ENCODE data around the gene SEC23IP. TPM values are rescaled to one million over a fixed set of nuclear protein-coding genes. Genes with fewer than 3 reads are reported as not detected.

SEC23IP gene
- total RNA-seq, result 79.7 and 91.7 TPM in 2 replicates

DNA sequence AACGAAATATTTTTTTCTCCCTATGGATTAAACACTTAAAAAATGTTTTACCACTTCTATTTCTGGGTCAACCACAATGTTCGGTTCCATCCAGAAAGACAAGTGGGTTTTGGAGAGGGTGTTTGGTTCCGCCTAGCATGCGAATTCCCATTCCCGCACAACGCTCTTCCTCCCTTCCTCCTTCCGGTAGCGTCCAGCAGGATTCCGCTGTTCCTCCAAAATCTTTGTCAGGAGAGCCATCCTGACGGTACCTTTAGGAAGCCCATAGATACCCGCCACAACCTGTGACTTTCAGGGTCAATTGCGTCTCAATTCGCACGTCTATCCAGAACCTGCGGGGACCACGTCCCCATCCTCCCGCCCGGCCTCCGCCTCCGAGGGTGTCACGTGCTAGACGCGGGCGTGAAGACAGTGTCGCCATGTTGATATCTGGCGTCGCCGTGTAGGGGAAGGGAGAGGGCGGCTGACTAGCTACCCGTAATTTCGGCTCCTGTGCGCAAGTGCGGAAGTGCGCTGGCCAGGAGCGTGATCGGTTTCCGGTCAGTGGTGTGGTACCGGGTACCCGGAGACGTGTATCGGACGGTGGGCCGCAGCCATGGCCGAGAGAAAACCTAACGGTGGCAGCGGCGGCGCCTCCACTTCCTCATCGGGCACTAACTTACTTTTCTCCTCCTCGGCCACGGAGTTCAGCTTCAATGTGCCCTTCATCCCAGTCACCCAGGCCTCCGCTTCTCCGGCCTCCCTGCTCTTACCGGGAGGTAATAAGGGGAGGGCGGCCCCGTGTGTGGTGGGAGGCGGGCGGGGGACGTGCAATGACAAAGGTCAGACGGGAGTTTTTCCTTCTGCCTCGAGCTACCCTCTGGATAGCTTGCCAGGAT, at the start of gene SEC23IP:
TSS of gene SEC23IP (plus strand) at position 543 of the 878 bp plus-strand sequence. CDS start at position 596, 53 bp downstream.
- peak within 1 kb of the TSS; percentile 92 for H3K4me3 Mint-ChIP-seq
- intact Hi-C loops (cut with micrococcal nuclease), result loop anchor here (1.0 to 2.0 kb wide), 6 partner anchors 19 to 1138 kb away; partner anchors contain the start of genes CACUL1, INPP5F, RGS10 and TIAL1
- peaks cover 53% of the 10 kb centered on the region for H3K4me1 Mint-ChIP-seq (ENCODE audit: low read depth)
- peaks cover 7% of the 10 kb centered on the region for H3K9me3 Mint-ChIP-seq
- peak; percentile 92 for DNase-seq (ENCODE audit: low spot score)
- peak within 1 kb of the TSS; percentile 96 for H3K27ac Mint-ChIP-seq
- H3K27me3 Mint-ChIP-seq (ENCODE audit: insufficient read depth), result peaks cover 4% of the 10 kb centered on the region
- H3K36me3 Mint-ChIP-seq (ENCODE audit: low read depth), result peaks cover 21% of the 10 kb centered on the region

- Mint-ChIP-seq H3K4me3 (no peak overlapping the region), H3K9me3 (no peaks in the 10 kb centered on the region), H3K27ac (no peak overlapping the region), H3K27me3 (ENCODE audit: insufficient read depth) (no peaks in the 10 kb centered on the region), H3K36me3 (ENCODE audit: low read depth) (peaks cover 58% of the 10 kb centered on the region), H3K4me1 (ENCODE audit: low read depth) (peaks cover 10% of the 10 kb centered on the region)
- intact Hi-C loops (cut with micrococcal nuclease), result no loop called here
- no peak for DNase-seq (ENCODE audit: low spot score)
Observed at GRCh38 chr10:119845656-119846055, 46.9 kb upstream of the SEC23IP start.

DNA sequence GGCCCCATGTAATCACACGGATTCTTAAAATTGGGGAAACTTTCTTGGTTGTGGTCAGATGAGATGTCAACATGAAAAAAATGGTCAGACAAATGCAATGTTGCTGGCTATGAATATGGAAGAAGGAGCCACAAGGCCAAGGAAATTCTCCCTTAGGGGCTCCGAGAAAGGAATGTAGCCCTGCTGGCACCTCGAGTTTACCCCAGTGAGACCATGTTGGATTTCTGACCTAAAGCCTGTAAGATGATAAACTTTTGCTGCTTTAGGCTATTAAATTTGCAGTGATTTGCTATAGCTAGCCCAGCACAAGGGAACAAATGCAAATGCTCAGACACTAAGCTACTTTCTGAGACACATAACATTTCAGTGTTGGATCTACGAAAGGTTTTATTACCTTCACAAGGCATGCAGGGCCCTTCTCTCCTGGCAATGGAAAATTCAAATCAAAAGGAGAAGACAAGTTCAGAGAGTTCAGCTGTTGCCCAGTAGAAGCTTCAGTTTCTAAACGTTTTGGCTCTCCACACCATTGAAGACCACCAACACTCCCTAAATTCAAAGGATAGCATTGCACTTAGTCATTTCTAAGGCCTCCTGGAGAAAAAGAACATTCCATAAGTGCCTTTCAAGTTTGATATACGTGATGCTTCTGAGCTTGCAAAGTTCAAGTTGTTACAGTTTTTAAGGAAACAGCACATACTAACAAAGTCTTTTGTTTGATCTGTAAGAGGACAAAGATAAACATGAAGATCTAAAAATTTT, 43.3 kb upstream of the SEC23IP start:
- H3K36me3 Mint-ChIP-seq (ENCODE audit: low read depth), result peaks cover 45% of the 10 kb centered on the region
- DNase-seq (ENCODE audit: low spot score), result no peak
- H3K4me3 Mint-ChIP-seq, result no peak overlapping the region
- H3K27ac Mint-ChIP-seq, result no peak overlapping the region
- intact Hi-C loops (cut with micrococcal nuclease), result no loop called here
- H3K4me1 Mint-ChIP-seq (ENCODE audit: low read depth), result peaks cover 6% of the 10 kb centered on the region
- H3K27me3 Mint-ChIP-seq (ENCODE audit: insufficient read depth), result no peaks in the 10 kb centered on the region
- H3K9me3 Mint-ChIP-seq, result no peaks in the 10 kb centered on the region

- no peak overlapping the region for H3K4me3 Mint-ChIP-seq
- peaks cover 39% of the 10 kb centered on the region for H3K36me3 Mint-ChIP-seq (ENCODE audit: low read depth)
- intact Hi-C loops (cut with micrococcal nuclease), result no loop called here
- H3K9me3 Mint-ChIP-seq, result no peaks in the 10 kb centered on the region
- H3K4me1 Mint-ChIP-seq (ENCODE audit: low read depth), result peaks cover 6% of the 10 kb centered on the region
- no peak overlapping the region for H3K27ac Mint-ChIP-seq
- no peak for DNase-seq (ENCODE audit: low spot score)
- no peaks in the 10 kb centered on the region for H3K27me3 Mint-ChIP-seq (ENCODE audit: insufficient read depth)
Observed at GRCh38 chr10:119849944-119850343, 42.6 kb upstream of the SEC23IP start.

DNA sequence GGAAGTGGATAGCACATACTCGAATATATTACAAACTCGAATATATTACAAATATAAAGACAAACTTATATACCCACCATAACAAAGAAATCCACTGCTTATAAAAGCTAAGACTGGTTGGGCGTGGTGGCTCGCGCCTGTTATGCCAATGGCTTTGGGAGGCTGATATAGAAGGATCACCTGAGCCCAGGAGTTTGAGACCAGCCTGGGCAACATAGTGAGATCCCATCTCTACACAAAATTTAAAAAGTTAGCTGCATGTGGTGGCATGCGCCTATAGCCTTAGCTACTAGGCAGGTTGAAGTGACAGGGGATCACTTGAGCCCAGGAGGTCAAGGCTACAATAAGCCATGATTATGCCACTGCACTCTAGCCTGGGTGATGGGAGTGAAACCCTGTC, 40.3 kb upstream of the SEC23IP start:
- H3K27ac Mint-ChIP-seq, result no peak overlapping the region
- H3K4me1 Mint-ChIP-seq (ENCODE audit: low read depth), result no peaks in the 10 kb centered on the region
- intact Hi-C loops (cut with micrococcal nuclease), result no loop called here
- peaks cover 36% of the 10 kb centered on the region for H3K36me3 Mint-ChIP-seq (ENCODE audit: low read depth)
- H3K27me3 Mint-ChIP-seq (ENCODE audit: insufficient read depth), result no peaks in the 10 kb centered on the region
- H3K4me3 Mint-ChIP-seq, result no peak overlapping the region
- no peak for DNase-seq (ENCODE audit: low spot score)
- H3K9me3 Mint-ChIP-seq, result no peaks in the 10 kb centered on the region

GRCh38 chr10:119852822-119853221, 39.7 kb upstream of the SEC23IP start:
- intact Hi-C loops (cut with micrococcal nuclease), result no loop called here
- H3K36me3 Mint-ChIP-seq (ENCODE audit: low read depth), result peaks cover 35% of the 10 kb centered on the region

GRCh38 chr10:119853574-119853973, 39.0 kb upstream of the SEC23IP start:
- DNase-seq (ENCODE audit: low spot score), result no peak
- H3K4me1 Mint-ChIP-seq (ENCODE audit: low read depth), result no peaks in the 10 kb centered on the region
- intact Hi-C loops (cut with micrococcal nuclease), result no loop called here
- no peaks in the 10 kb centered on the region for H3K9me3 Mint-ChIP-seq
- H3K4me3 Mint-ChIP-seq, result no peak overlapping the region
- peaks cover 33% of the 10 kb centered on the region for H3K36me3 Mint-ChIP-seq (ENCODE audit: low read depth)
- no peaks in the 10 kb centered on the region for H3K27me3 Mint-ChIP-seq (ENCODE audit: insufficient read depth)
- H3K27ac Mint-ChIP-seq, result no peak overlapping the region

More at GRCh38 chr10:119852822-119853221, 39.7 kb upstream of the SEC23IP start:
- no peaks in the 10 kb centered on the region for H3K9me3 Mint-ChIP-seq
- no peaks in the 10 kb centered on the region for H3K27me3 Mint-ChIP-seq (ENCODE audit: insufficient read depth)
- no peak overlapping the region for H3K27ac Mint-ChIP-seq
- H3K4me3 Mint-ChIP-seq, result no peak overlapping the region
- DNase-seq (ENCODE audit: low spot score), result no peak
- no peaks in the 10 kb centered on the region for H3K4me1 Mint-ChIP-seq (ENCODE audit: low read depth)

GRCh38 chr10:119858063-119858462, 34.5 kb upstream of the SEC23IP start:
- intact Hi-C loops (cut with micrococcal nuclease), result no loop called here
- peaks cover 35% of the 10 kb centered on the region for H3K4me1 Mint-ChIP-seq (ENCODE audit: low read depth)
- no peak for DNase-seq (ENCODE audit: low spot score)
- no peak overlapping the region for H3K27ac Mint-ChIP-seq
- no peaks in the 10 kb centered on the region for H3K27me3 Mint-ChIP-seq (ENCODE audit: insufficient read depth)
- no peaks in the 10 kb centered on the region for H3K9me3 Mint-ChIP-seq
- peaks cover 18% of the 10 kb centered on the region for H3K36me3 Mint-ChIP-seq (ENCODE audit: low read depth)
- H3K4me3 Mint-ChIP-seq, result no peak overlapping the region

DNA sequence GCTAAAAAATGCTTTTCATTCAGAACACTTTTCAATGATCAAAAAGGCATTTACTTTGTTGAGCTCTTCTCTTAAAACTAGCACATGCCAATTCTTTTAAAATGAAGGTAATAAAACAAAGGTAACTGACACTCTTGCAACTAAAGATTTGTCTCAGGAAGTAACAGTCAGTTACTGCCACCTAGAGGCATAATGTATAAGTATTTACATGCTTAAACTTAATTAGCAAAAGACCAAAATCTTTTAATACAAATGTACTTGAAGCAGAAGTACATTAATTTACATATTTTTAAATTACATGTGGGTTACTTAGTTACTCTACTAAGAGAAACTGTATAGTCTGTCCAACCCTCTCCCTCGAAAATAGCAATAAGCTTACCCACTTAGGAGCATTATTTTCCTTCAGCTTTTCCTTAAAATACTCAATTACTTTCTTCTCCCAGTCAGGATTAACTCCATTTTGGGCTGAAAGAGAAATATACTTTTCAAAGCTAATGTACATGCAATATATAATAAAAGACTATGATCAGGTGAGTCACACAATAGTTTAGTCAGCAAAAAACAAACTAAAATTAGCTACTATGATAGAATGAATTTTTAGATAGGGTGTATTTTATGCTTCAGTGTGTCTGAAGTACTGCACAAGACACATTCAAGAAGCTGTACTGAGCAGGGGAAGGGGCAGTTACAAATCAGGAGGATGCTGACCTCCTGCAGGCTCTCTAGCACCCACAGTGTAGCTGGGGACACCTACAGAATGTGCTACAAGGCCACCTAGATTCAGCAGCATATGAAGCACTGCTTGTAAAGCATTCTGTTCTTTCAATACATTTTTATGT, 32.9 kb upstream of the SEC23IP start:
- Mint-ChIP-seq H3K27ac (peak overlapping the region; percentile 35), H3K36me3 (ENCODE audit: low read depth) (peaks cover 23% of the 10 kb centered on the region), H3K4me1 (ENCODE audit: low read depth) (peaks cover 45% of the 10 kb centered on the region), H3K27me3 (ENCODE audit: insufficient read depth) (no peaks in the 10 kb centered on the region), H3K4me3 (no peak overlapping the region), H3K9me3 (peaks cover 4% of the 10 kb centered on the region)
- intact Hi-C loops (cut with micrococcal nuclease), result loop anchor here (1.0 kb wide), 3 partner anchors 13 to 173 kb away; partner anchors contain the start of gene MCMBP
- no peak for DNase-seq (ENCODE audit: low spot score)

GRCh38 chr10:119860866-119861607, 31.5 kb upstream of the SEC23IP start:
- Mint-ChIP-seq H3K36me3 (ENCODE audit: low read depth) (peaks cover 27% of the 10 kb centered on the region), H3K4me3 (no peak overlapping the region), H3K27ac (no peak overlapping the region), H3K27me3 (ENCODE audit: insufficient read depth) (no peaks in the 10 kb centered on the region), H3K9me3 (peaks cover 4% of the 10 kb centered on the region), H3K4me1 (ENCODE audit: low read depth) (peaks cover 51% of the 10 kb centered on the region)
- no peak for DNase-seq (ENCODE audit: low spot score)
- intact Hi-C loops (cut with micrococcal nuclease), result no loop called here

DNA sequence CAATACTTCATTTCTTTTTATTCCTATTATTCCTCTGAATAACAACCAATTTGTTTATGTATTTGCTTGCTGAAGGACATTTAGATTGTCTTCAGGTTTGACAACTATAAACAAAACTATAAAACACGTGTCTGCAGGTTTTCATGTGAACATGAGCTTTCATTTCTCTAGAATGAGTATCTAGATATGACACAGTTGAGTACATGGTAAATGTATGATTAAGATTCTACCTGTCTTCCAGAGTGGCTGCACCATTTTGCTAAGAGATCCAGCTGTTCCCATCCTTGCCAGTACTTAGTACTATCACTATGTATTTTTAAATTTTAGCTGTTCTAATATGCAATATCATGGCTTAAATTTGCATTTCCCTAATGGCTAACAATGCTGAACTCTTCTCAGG, 30.0 kb upstream of the SEC23IP start:
- Mint-ChIP-seq H3K4me3 (no peak overlapping the region), H3K4me1 (ENCODE audit: low read depth) (peaks cover 53% of the 10 kb centered on the region), H3K36me3 (ENCODE audit: low read depth) (peaks cover 25% of the 10 kb centered on the region), H3K27ac (no peak overlapping the region), H3K27me3 (ENCODE audit: insufficient read depth) (no peaks in the 10 kb centered on the region), H3K9me3 (peaks cover 4% of the 10 kb centered on the region)
- DNase-seq (ENCODE audit: low spot score), result no peak
- intact Hi-C loops (cut with micrococcal nuclease), result no loop called here
